Subcutaneous adipose tissue (tissue), 4 donors: Measurements from ENCODE around the gene SEMA7A. TPM values are rescaled to one million over a fixed set of nuclear protein-coding genes. Genes with fewer than 3 reads are reported as not detected.

Source experiments
- CTCF ChIP-seq: fragments of 450-650 bp; IDR thresholded peaks from one replicate; pipeline ENCODE4 v1.5.1; 2016; ENCODE audit warnings: low read depth, mild to moderate bottlenecking, control low read depth, antibody characterized with exemption, moderate library complexity
- total RNA-seq, 4 donors: library from RNA; depleted of rRNA; stranded (reverse); fragments of >200 nt; gene quantifications; one replicate each; pipeline ENCODE4 v1.1.0, GENCODE V29; 2016

SEMA7A gene
- total RNA-seq, 4 donors from 2014 or later: 0.38 to 2.4 (median 0.74) TPM

GRCh38 chr15:74454764-74455500 lies 21.2 kb upstream of the SEMA7A start:
- TF ChIP-seq CTCF: no peak

DNA sequence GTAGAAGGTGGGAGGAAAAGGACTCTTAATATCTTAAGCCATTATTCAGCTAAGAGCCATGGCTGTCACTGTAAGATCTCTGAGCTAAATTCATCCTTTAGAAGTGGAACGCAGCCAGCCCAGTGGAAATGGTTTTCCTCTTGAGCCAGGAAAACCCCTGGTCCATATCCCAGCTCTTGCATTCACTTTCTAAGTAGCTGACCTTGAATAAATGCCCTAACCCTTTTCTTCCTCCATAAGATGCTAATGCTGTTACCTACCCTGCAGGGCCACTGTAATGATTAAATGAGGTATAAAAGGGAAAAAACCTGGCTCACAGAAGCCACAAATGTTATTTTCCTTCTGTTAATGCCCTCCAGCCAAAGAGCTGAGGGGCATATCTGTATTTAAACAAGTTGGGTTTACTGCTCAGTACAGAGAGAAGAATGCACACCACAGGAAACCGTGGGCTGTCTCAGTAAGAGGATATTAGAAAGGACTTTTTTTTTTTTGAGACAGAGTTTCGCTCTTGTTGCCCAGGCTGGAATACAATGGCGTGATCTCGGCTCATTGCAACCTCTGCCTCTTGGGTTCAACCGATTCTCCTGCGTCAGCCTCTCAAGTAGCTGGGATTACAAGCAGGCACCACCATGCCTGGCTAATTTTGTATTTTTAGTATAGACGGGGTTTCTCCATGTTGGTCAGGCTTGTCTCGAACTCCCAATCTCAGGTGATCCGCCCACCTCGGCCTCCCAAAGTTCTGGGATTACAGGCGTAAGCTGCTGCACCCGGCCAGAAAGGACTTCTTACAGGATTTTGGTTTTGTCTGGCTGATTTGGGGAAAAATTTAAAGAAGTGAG lies 20.4 kb upstream of the SEMA7A start:
- TF ChIP-seq CTCF: no peak

GRCh38 chr15:74451861-74452835 lies 18.4 kb upstream of the SEMA7A start:
- no peak for TF ChIP-seq CTCF

DNA sequence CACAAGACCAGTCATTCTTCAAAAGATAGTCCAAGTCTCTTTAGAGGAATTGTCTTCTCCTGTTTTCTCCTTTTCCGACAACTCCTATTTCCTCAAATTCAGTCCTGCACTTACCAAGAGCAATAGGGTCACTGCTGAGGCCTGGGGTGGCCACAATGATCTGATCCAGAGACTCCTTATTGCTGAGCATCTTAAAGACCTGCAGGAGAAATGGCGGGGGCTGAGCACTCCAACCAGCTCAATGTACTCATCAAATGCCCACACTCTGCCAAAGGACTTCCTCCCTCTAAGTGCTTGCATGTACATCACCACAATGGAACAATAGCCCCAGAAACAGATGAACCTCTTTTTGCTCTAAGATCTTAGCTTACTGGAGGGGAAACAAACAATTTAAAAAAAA lies 17.6 kb upstream of the SEMA7A start:
- no peak for TF ChIP-seq CTCF

- no peak for TF ChIP-seq CTCF
Observed at GRCh38 chr15:74449643-74450205, 16.0 kb upstream of the SEMA7A start.

DNA sequence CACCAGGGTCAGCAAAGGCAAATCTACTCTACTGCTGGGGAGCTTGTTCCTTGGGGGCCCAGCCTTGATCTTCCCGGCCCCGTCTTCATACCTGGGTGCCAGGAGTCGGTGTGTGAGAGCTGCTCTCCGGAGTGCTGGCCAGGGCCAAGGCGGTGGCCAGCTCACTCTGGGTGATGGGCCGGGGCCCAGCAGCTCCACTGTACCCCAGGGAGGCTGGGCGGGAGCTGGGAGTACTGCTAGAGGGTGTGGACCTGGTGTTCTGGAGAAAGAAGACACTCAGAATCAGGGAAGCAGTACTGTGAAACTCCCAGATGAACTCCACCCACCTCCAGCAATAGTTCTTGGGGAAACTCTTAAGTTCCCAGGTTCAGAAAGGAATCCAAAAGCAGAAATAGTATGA lies 15.3 kb upstream of the SEMA7A start:
- TF ChIP-seq CTCF: no peak
